Ovary (tissue), 3 donors: Measurements from ENCODE around the gene WIF1.

Source experiments
- EP300 ChIP-seq: sonication (generic); formaldehyde crosslinking; IDR thresholded peaks from one replicate; pipeline ENCODE4 v1.6.1; 2017; ENCODE audit warnings: antibody characterized with exemption
- POLR2A ChIP-seq: fragments of 450-650 bp; IDR thresholded peaks from one replicate; pipeline ENCODE4 v1.6.1; 2017; ENCODE audit warnings: antibody characterized with exemption, mild to moderate bottlenecking, moderate library complexity
- TF ChIP-seq, protein P1 (sequence below), 3 donors: fragments of 450-650 bp in 2 of 3; fragments of 200-600 bp in 1 of 3; IDR thresholded peaks; one replicate each; pipeline versions ENCODE4 v1.5.1 to v1.8.0; 2016 to 2022; ENCODE audit warnings: antibody characterized with exemption in 3 of 3, mild to moderate bottlenecking in 1 of 3
- donor health status: DM: no; HTN: no; CAD: no.

DNA sequence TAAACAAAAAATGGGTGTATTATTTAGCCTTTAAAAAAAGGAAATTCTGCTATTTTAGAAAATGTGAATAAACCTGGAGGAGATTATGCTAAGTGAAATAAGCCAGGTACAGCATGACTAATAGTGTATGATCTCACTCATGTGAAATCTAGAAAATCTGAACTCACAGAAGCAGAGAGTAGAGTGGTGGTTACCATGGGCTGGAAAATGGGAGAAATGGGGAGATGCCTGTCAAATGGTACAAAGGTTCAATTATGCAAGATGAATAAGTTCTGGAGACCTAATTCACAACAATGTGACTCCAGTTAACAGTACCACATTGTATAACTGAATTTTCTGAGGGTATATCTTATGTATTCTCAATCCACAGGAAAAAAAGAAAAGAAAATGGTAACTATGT, 30.9 kb upstream of the WIF1 start:
- TF ChIP-seq POLR2A, result no peak
- TF ChIP-seq, protein P1, sequence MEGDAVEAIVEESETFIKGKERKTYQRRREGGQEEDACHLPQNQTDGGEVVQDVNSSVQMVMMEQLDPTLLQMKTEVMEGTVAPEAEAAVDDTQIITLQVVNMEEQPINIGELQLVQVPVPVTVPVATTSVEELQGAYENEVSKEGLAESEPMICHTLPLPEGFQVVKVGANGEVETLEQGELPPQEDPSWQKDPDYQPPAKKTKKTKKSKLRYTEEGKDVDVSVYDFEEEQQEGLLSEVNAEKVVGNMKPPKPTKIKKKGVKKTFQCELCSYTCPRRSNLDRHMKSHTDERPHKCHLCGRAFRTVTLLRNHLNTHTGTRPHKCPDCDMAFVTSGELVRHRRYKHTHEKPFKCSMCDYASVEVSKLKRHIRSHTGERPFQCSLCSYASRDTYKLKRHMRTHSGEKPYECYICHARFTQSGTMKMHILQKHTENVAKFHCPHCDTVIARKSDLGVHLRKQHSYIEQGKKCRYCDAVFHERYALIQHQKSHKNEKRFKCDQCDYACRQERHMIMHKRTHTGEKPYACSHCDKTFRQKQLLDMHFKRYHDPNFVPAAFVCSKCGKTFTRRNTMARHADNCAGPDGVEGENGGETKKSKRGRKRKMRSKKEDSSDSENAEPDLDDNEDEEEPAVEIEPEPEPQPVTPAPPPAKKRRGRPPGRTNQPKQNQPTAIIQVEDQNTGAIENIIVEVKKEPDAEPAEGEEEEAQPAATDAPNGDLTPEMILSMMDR (IDR thresholded peaks at IDR 0.05), result no peak
- TF ChIP-seq EP300, result no peak
